OCI-LY7 (cell line): ENCODE results near the gene PLA2G2F. TPM values are rescaled to one million over a fixed set of nuclear protein-coding genes. Genes with fewer than 3 reads are reported as not detected.

ENCODE experiments used
- BruUV-seq: library from RNA; stranded (reverse); fragments of 400-500 nt; replicated peaks from 2 replicates; lab custom pipeline; 2021; lab: Mats Ljungman, UMichigan
- CTCF ChIA-PET: fragments of 300-600 bp; sonication (Branson Sonifier 250); formaldehyde crosslinking; loops from one replicate; lab custom pipeline; 2022; ENCODE audit warnings: antibody characterized with exemption; ENCODE audit not compliant: unreplicated experiment; lab: Charles Lee
- POLR2A ChIA-PET: fragments of 300-600 bp; sonication (Branson Sonifier 250); formaldehyde crosslinking; loops from one replicate; lab custom pipeline; 2022; ENCODE audit warnings: antibody characterized with exemption; lab: Charles Lee
- DNase-seq: peaks from one replicate; pipeline ENCODE4 v3.0.0-alpha.2; 2015; ENCODE audit warnings: low spot score
- H2AFZ ChIP-seq: fragments of 200-600 bp; sonication (generic), shearing (Covaris generic); 2 replicates; pipeline ENCODE4 v1.6.1; 2014; ENCODE audit warnings: mild to moderate bottlenecking, antibody characterized with exemption, low read length, moderate library complexity
- H3K27ac ChIP-seq: fragments of 200-600 bp; sonication (generic); 2 replicates; pipeline ENCODE4 v1.5.1; 2014; ENCODE audit warnings: mixed run types, low read depth, mild to moderate bottlenecking, moderate library complexity, low read length, inconsistent platforms; ENCODE audit not compliant: poor library complexity, severe bottlenecking
- H3K36me3 ChIP-seq: fragments of 200-600 bp; sonication (generic); 2 replicates; pipeline ENCODE4 v1.6.1; 2014; ENCODE audit warnings: mild to moderate bottlenecking, antibody characterized with exemption, low read length, moderate library complexity, mixed read lengths; ENCODE audit not compliant: insufficient read depth
- H3K4me1 ChIP-seq: fragments of 200-600 bp; sonication (generic); 2 replicates; pipeline ENCODE4 v1.5.1; 2014; ENCODE audit warnings: mild to moderate bottlenecking, low read length; ENCODE audit not compliant: insufficient read depth, poor library complexity, severe bottlenecking
- H3K4me2 ChIP-seq: fragments of 200-600 bp; sonication (generic); 2 replicates; pipeline ENCODE4 v1.6.1; 2014; ENCODE audit warnings: mild to moderate bottlenecking, low read length
- H3K4me3 ChIP-seq: fragments of 200-600 bp; sonication (generic); 2 replicates; pipeline ENCODE4 v1.5.1; 2014; ENCODE audit warnings: mild to moderate bottlenecking, low read depth, low read length; ENCODE audit not compliant: poor library complexity, severe bottlenecking
- H3K79me2 ChIP-seq: fragments of 200-600 bp; sonication (generic); 2 replicates; pipeline ENCODE4 v1.6.1; 2016; ENCODE audit warnings: low read depth, mild to moderate bottlenecking, low read length, moderate library complexity, mixed read lengths; ENCODE audit not compliant: insufficient read depth
- H3K9me2 ChIP-seq: fragments of 200-600 bp; sonication (generic); 2 replicates; pipeline ENCODE4 v1.6.1; 2016; ENCODE audit warnings: mild to moderate bottlenecking, low read length, mixed read lengths; ENCODE audit not compliant: insufficient read depth
- H3K9me3 ChIP-seq: fragments of 200-600 bp; sonication (generic); 2 replicates; pipeline ENCODE4 v1.6.1; 2014; ENCODE audit warnings: mild to moderate bottlenecking, mixed run types, low read length, mixed read lengths
- H4K20me1 ChIP-seq: fragments of 200-600 bp; sonication (generic); 2 replicates; pipeline ENCODE4 v1.6.1; 2014; ENCODE audit warnings: mild to moderate bottlenecking, antibody characterized with exemption, low read length, moderate library complexity, mixed read lengths; ENCODE audit not compliant: insufficient read depth
- CTCF ChIP-seq: fragments of 200-600 bp; sonication (generic); conservative IDR thresholded peaks from 2 replicates; pipeline ENCODE4 v1.5.1; 2014; ENCODE audit warnings: mild to moderate bottlenecking, antibody characterized with exemption, low read length, moderate library complexity, mixed read lengths
- EZH2phosphoT487 ChIP-seq: fragments of 200-600 bp; sonication (generic); IDR thresholded peaks from 2 replicates; pipeline ENCODE4 v1.6.1; 2018; ENCODE audit warnings: low read depth, borderline replicate concordance, mild to moderate bottlenecking, mixed run types, antibody characterized with exemption, low read length, moderate library complexity, mixed read lengths
- intact Hi-C: fragments of 100-400 bp; cut with micrococcal nuclease; formaldehyde crosslinking; loops from one replicate; pipeline ENCODE4 v1.10.0; 2022; ENCODE audit not compliant: unreplicated experiment
- total RNA-seq, 2 experiments: library from RNA; depleted of rRNA in 1 of 2; stranded (reverse); fragments of >200 nt in 1 of 2; shearing (Covaris generic) in 1 of 2; gene quantifications; 2 replicates each; pipeline ENCODE4 v1.2.3, GENCODE V29; 2014 to 2022

Gene PLA2G2F
- total RNA-seq, 2 experiments from 2014 or later = not detected

- POLR2A ChIA-PET = no interaction called here
- CTCF ChIA-PET = no interaction called here
These were observed 33.3 kb upstream of the PLA2G2F start for GRCh38 chr1:20105856-20106255.

GRCh38 chr1:20107351-20107750 is 31.8 kb upstream of the PLA2G2F start:
- ChIA-PET CTCF (no interaction called here), POLR2A (no interaction called here)
- no peak overlapping the region for H3K4me2 ChIP-seq
- intact Hi-C loops = no loop called here
- no peaks in the 10 kb centered on the region for H3K9me3 ChIP-seq
- TF ChIP-seq EZH2phosphoT487 (no peak), CTCF (no peak)
- no peak overlapping the region for H3K27ac ChIP-seq
- no peak for DNase-seq
- H4K20me1 ChIP-seq = no peaks in the 10 kb centered on the region
- no peaks in the 10 kb centered on the region for H3K36me3 ChIP-seq
- no peaks in the 10 kb centered on the region for H3K9me2 ChIP-seq
- no peaks in the 10 kb centered on the region for H3K4me1 ChIP-seq
- no TSS peak for BruUV-seq
- no peak overlapping the region for H3K4me3 ChIP-seq
- no peak overlapping the region for H2AFZ ChIP-seq
- H3K79me2 ChIP-seq = no peaks in the 10 kb centered on the region

More at GRCh38 chr1:20105856-20106255, 33.3 kb upstream of the PLA2G2F start:
- Histone ChIP-seq H3K4me2 (no peak overlapping the region), H2AFZ (no peak overlapping the region), H3K36me3 (no peaks in the 10 kb centered on the region), H3K4me1 (no peaks in the 10 kb centered on the region), H3K27ac (no peak overlapping the region), H3K79me2 (no peaks in the 10 kb centered on the region), H4K20me1 (no peaks in the 10 kb centered on the region), H3K4me3 (no peak overlapping the region), H3K9me3 (no peaks in the 10 kb centered on the region), H3K9me2 (no peaks in the 10 kb centered on the region)
- intact Hi-C loops = no loop called here
- TF ChIP-seq CTCF (no peak), EZH2phosphoT487 (no peak)
- DNase-seq = no peak
- no TSS peak for BruUV-seq

GRCh38 chr1:20107796-20108195 is 31.3 kb upstream of the PLA2G2F start:
- Histone ChIP-seq H3K36me3 (no peaks in the 10 kb centered on the region), H3K9me3 (no peaks in the 10 kb centered on the region), H3K9me2 (no peaks in the 10 kb centered on the region), H3K4me2 (no peak overlapping the region), H3K4me1 (no peaks in the 10 kb centered on the region), H3K4me3 (no peak overlapping the region), H4K20me1 (no peaks in the 10 kb centered on the region), H3K27ac (no peak overlapping the region), H2AFZ (no peak overlapping the region), H3K79me2 (no peaks in the 10 kb centered on the region)
- POLR2A ChIA-PET = no interaction called here
- CTCF ChIA-PET = no interaction called here
- no peak for TF ChIP-seq EZH2phosphoT487
- no peak for TF ChIP-seq CTCF
- intact Hi-C loops = no loop called here
- DNase-seq = no peak
- BruUV-seq = no TSS peak
